OCI-LY7 (cell line): ENCODE results near the gene LCN2.

Experiments used
- EZH2phosphoT487 ChIP-seq: fragments of 200-600 bp; sonication (generic); IDR thresholded peaks from 2 replicates; pipeline ENCODE4 v1.6.1; 2018; ENCODE audit warnings: low read depth, borderline replicate concordance, mild to moderate bottlenecking, mixed run types, antibody characterized with exemption, low read length, moderate library complexity, mixed read lengths
- TF ChIP-seq, protein P1 (sequence below): fragments of 200-600 bp; sonication (generic); conservative IDR thresholded peaks from 2 replicates; pipeline ENCODE4 v1.5.1; 2014; ENCODE audit warnings: mild to moderate bottlenecking, antibody characterized with exemption, low read length, moderate library complexity, mixed read lengths

DNA sequence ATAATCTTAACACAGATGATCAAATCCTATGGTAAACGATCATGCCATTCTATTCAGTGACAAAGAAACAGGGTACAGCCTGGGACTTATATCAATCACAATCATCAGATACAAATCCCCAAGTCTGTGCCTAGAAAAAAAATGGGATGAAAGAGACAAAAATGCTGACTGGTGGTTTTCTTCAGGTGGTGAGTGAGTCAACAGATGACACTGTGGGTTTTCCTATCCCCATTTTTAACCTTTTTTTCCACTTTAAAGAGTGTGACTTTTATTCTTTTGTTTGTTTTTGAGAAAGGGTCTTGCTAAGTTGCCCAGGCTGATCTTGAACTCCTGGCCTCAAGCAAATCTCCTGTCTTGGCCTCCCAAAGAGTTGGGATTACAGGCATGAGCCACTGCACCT, 39.0 kb downstream of the LCN2 start:
- TF ChIP-seq, protein P1, sequence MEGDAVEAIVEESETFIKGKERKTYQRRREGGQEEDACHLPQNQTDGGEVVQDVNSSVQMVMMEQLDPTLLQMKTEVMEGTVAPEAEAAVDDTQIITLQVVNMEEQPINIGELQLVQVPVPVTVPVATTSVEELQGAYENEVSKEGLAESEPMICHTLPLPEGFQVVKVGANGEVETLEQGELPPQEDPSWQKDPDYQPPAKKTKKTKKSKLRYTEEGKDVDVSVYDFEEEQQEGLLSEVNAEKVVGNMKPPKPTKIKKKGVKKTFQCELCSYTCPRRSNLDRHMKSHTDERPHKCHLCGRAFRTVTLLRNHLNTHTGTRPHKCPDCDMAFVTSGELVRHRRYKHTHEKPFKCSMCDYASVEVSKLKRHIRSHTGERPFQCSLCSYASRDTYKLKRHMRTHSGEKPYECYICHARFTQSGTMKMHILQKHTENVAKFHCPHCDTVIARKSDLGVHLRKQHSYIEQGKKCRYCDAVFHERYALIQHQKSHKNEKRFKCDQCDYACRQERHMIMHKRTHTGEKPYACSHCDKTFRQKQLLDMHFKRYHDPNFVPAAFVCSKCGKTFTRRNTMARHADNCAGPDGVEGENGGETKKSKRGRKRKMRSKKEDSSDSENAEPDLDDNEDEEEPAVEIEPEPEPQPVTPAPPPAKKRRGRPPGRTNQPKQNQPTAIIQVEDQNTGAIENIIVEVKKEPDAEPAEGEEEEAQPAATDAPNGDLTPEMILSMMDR, result no peak
- no peak for TF ChIP-seq EZH2phosphoT487
